Cerebellar cortex (tissue), 1 donor: ENCODE results near the gene NPLOC4.
A peak's percentile ranks its signal among the peaks of the same experiment; 100 is the strongest.
"Not testable (repeated sequence)": the region's sequence is repeated elsewhere in the genome, so short reads cannot be mapped to it uniquely, and the experiment has no call there.

ENCODE experiments used
- DNase-seq: peaks from one replicate; pipeline ENCODE4 v3.0.0-alpha.2; 2015; ENCODE audit warnings: low spot score

Gene NPLOC4

DNA sequence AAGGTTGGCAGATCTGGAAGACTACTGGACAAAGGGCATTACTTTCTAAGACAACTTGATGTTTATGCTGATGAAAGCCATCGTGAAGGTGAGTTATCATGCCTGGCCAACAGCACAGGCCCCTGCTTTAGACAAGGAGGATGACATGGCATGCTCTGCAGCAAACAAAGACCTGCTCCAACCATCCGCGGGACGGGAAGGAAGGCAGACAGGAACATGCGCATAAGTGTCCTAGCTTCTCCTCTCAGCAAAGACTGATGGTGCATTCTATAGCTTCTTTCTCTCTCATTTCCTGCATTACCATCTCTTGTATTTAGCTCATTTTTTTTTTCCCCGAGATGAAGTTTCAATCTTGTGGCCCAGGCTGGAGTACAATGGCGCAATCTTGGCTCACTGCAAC is 5.4 kb downstream of the NPLOC4 start:
- no peak for DNase-seq

GRCh38 chr17:81630274-81630673 is 6.6 kb downstream of the NPLOC4 start:
- DNase-seq, result no peak

DNA sequence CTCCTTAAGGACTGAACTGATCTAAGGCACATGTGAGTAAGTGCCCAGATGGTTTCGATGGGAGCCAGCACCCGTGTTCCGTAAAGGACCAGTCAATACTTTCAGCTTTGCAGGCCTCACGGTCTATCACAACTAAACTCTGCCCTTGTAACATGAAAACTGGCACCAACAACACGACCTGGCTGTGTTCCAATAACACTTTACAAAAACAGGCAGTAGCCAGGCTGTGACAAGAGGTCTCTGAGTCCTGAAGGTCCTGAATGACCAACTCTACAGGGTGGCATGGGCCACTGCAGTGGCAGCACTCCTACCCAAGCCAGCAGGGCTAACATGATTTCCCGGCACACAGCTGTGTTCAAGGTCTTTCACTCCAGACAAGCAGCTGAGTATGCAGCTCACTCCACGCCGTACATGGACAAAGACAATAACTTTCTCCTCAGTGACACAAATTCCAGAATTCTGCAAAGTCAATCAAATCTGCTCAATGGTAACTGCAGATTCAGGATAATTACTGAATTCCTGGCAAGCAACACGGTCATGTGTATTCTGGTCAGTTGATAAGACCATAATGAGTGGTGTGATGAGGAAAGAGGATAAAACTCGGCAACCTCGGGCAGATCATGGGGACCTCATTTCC is 15.3 kb downstream of the NPLOC4 start:
- peak; percentile 24 for DNase-seq

DNA sequence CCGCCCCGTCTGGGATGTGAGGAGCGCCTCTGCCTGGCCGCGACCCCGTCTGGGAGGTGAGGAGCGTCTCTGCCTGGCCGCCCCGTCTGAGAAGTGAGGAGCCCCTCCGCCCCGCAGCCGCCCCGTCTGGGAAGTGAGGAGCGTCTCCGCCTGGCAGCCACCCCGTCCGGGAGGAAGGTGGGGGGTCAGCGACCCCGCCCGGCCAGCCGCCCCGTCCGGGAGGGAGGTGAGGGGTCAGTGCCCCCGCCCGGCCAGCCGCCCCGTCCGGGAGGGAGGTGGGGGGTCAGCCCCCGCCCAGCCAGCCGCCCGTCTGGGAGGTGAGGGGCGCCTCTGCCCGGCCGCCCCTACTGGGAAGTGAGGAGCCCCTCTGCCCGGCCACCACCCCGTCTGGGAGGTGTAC is 18.6 kb downstream of the NPLOC4 start:
- not testable (repeated sequence) for DNase-seq

- no peak for DNase-seq
Measured at GRCh38 chr17:81616877-81617276, 20.0 kb downstream of the NPLOC4 start.

GRCh38 chr17:81615401-81615930 is 21.4 kb downstream of the NPLOC4 start:
- DNase-seq, result no peak

DNA sequence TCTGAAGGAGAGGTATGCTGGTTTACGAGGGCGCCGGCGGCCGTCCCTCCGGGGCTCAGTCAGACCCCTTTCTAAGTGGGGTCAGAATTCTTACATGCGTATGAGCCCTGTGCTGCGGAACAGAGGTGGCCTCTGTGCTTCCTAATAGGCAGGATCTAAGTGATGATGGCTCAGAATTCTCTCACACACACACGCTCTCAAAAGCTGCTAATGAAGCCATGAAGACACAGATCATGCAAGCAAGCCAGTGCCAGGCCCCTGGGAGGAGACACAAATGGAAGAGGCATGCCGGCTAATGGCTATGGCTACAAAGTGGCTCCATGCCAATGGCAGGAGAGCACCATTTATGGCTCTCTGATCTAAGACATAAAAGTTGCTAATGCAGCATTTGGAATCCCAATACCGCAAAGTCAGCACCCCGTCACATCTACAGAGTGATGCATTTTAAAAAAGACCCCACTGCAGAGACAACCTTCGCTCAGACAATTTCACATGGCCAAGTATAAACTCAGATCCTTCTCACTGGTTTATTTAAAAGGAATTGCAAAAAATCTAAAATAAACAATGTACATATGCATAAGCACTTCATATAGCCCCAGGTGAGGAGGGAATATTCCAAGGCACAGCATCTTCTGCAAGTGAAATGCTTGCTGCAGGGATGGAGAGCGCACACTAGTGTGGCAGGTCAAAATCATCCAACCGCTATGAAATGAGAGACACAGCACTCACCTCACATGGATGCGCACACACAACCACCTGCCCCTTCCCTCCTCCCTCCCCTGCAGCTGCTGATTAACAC is 24.5 kb downstream of the NPLOC4 start:
- DNase-seq, result peak; percentile 24

GRCh38 chr17:81609541-81610311 is 27.2 kb downstream of the NPLOC4 start:
- DNase-seq, result no peak

DNA sequence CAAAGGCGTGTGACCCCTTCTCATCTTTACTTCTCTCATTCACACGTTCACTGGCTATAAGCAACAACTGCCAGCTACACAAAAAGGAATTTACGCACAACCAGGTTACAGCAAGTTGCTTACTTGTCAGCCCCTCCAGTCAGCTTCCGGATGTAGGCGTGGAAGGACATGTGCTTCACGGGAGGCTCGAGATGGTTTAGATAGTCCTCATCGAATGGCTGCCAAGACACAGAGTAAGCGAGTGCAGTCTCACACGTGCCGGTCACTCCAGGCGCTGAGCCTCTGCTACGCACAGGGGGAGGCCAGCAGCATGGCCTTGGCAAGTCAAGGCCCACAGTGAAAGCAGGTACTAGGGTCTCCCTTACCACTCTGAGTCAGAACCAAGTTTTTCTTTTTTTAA is 28.3 kb downstream of the NPLOC4 start:
- DNase-seq, result no peak

- DNase-seq, result no peak
Measured at GRCh38 chr17:81608082-81608481, 28.8 kb downstream of the NPLOC4 start.

DNA sequence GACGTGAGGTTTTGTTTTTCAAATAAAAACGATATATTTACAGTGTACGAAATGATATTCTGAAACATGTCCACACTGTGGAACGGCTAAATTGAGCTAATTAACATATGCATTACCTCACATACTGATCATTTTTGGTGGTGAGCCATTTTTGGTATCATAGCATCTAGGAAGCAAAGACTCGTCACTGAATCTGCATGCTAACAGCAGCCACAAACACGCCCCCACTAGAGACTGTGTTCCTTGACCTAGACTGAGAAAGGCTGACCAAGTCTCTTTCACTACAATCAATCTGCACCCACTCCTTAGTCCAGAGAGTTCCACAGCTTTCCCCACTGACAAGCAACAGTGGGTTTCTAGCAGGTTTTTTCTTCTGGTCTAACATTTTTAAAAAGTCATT is 29.5 kb downstream of the NPLOC4 start:
- DNase-seq, result no peak

- no peak for DNase-seq
Measured at GRCh38 chr17:81603846-81604610, 32.9 kb downstream of the NPLOC4 start.

DNA sequence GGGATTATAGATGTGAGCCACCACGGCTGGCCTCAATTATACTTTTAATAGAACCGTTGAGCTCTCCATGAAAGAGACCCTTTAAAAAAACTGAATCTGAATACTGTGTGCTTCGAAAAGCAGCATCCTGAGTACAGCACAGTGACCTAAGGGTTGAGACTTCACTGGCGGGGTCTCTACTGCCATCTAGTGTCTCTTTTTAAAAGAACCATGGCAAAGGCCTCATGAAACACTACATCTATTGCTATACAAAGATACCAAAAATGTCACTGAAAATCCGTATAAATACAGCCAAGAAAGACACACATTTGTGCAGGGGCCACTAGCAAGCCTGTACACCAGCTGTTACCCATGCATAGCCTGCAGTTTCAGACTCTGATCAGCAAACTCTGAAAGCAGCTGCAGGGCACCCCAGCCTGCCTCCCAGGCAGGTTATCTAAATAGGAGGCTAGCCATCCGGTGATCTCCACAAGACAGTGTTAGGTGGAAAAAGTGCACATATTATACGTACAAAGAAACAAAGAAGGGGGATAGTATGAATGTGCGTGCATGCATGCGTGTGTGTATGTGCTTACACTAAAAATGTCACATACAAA is 35.3 kb downstream of the NPLOC4 start:
- DNase-seq, result peak; percentile 81

GRCh38 chr17:81599719-81600486 is 37.0 kb downstream of the NPLOC4 start:
- no peak for DNase-seq

GRCh38 chr17:81593105-81593871 is 43.6 kb downstream of the NPLOC4 start:
- DNase-seq, result no peak

DNA sequence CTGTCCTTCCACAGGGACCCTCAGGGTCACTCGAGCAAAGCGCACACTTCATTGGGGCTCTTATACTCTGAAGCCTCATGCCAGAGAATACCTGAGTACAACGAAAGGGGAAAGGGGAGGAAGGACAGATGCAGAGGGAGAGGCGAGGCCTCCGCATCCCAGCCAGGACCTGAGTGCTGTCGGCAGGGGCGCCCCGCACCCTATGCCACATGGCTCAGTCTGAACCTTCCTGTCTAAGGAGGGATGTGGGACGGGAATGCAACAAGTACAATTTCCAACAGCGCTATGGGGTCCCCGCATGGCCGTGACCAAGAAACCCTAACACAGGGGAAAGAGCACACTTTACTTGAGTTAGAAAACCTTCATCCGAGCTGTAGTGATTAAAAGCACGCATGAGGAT is 44.9 kb downstream of the NPLOC4 start:
- DNase-seq, result no peak

DNA sequence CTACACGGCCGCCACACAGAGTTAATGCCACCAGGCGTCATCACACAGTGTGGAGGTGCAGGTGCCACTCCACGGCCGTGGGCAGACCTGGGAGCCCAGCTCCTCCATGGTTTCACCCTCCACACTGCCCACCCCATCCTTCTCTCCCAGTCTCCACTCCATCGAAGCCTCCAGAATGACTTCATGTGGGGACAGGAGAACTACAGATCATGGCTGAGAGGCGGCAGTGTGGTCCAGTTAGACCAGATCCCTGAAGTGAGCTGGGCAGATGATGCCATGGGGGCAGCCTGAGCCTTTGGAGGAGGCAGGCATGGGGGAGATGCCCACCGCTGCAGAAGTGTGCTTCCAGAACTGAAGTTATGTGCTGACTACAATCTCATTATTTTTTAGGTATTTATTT is 46.8 kb downstream of the NPLOC4 start:
- no peak for DNase-seq

- DNase-seq, result no peak
Measured at GRCh38 chr17:81589612-81590011, 47.3 kb downstream of the NPLOC4 start.

- no peak for DNase-seq
Measured at GRCh38 chr17:81586096-81586495, 50.8 kb downstream of the NPLOC4 start.

- DNase-seq, result not testable (repeated sequence)
Measured at GRCh38 chr17:81584771-81585170, 52.1 kb downstream of the NPLOC4 start.
